HG02759 (cell line): ENCODE data around the gene APC2.

ENCODE experiments used
- ATAC-seq: cut with Tn5 transposase; IDR thresholded peaks from one replicate; pipeline ENCODE4 v1.9.1; 2021; ENCODE audit warnings: mild to moderate bottlenecking, moderate library complexity; ENCODE audit not compliant: unreplicated experiment

APC2 gene

GRCh38 chr19:1449467-1450442 lies at the start of gene APC2:
Gene APC2 (plus strand): TSS chr19:1450121. CDS start chr19:1453002, 2,881 bp downstream.
- no peak for ATAC-seq

DNA sequence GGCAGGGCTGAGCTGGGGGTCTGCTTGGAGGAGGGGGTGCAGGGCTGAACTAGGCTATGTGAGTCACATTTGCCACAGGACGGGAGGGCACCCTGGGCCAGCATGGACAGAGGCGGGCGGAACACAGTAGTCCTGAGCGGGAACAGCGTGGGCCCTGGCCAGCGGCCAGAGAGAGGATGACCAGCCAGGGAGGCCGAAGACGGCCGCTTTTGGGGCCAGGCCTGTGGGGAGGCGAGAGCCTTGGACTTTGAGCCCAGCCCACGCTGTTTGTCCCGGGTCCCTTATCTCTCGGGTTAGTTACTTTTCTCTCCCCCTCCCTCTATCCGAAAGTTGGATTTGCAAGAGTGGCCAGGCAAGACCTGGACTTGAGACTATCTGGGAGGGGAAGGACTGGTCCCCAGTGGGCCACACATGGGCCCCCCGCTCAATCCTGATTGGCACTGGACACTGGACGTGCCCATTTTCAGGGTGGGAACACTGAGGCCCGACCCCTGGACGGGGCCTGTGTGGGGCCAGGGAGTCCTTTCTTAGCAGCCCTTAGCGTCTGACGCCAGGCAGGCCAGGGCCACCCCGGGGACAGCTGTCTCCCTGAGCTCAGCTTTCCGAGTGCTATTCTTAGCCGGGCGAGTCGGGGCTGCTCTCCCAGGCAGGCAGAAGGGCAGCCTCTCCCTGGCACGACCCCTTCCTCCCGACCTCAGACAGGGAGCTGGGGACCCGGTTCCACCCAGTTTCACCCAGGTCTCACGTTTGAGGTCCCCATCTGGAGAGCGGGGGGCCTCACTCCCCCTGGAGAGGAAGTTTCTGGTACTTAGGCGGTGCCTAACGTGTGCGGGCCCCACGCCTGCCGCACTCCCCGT lies 49.4 kb upstream of the APC2 start:
- no peak for ATAC-seq

DNA sequence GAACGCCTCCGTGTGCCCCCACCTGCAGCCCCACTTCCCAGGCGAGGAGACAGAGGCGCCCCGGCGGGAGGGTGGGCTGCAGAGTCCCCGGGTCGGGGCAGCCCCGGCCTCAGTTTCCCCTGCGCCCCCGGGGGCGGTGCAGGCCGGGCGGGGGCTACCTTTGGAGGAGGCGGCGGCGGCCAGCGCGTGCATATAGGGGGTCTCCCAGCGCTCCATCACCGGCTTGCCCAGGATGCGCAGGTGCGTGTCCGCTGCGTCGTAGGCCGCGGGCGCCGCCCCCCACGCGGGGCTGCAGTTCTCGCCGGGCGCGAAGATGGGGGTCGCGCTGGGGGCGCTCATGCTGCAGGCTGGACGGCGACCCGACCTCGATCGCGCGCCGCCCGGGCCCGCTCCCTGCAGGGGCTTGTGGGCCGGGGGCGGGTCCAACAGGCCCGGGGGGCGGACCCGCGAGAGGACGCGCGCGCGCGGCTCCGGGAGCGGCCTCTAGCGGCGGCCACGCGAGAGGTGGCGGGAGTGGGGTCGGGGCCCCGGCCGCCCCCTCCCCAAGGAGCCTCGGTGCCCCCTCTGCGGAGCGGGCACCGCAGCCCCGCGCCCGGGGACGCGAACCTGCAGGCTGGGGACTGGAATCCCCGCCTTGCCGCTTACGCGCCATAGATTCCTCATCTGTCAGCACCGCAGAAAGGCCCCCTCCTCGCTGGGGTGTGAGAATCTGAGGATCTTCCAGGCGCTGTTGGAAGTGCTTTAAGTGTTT lies 48.6 kb upstream of the APC2 start, which contains the start of gene GAMT:
GAMT (minus strand) TSS at position 405 of the 751 bp plus-strand sequence; CDS start at position 339, 66 bp downstream.
- peak; percentile 63 for ATAC-seq

DNA sequence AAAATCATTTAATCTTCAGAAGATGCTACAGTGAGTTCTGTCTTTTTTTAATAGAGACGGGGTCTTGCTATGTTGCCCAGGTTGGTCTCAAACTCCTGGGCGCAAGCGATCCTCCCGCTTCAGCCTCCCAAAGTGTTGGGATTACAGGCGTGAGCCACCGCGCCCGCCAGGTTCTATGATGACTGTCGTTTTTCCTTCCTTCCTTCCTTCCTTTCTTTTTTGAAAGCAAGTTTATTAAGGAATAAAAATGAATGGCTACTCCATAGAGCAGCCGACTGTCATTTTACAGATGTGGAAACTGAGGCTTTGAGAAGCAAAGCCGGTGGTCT lies 48.1 kb upstream of the APC2 start:
- ATAC-seq = no peak

DNA sequence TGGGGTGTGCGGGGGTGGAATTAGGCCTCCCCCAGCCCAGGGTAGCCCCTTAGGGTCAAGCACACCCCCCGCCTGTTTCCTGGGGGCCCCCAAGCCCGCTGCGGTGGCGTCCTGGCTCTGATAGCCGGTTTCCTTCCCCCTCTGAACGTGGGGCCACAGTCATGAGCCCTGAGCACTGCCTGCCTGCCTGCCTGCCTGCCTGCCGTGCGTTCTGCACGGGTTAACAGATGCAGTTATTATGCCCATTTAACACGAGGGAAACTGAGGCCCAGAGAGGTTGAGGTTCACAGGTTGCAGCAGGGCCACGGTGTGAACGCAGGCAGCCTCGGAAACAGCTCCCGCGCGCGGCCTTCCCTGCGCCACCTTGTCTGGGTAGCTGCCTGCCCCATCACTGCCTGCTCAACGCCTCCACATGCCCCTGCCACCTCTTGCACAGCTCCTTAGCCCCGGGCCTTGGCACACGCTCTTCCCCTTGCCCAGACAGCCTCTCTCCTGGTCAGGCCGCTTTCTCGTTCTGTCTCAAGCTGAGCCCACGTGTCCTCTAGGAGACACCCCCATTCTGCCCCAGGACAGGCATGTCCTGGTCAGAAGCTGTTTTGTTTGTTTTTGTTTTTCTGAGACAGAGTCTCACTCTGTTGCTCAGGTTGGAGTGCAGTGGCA lies 47.4 kb upstream of the APC2 start:
- ATAC-seq = no peak

GRCh38 chr19:1406774-1407527 lies 43.0 kb upstream of the APC2 start:
- ATAC-seq = peak; percentile 84

- peak; percentile 23 for ATAC-seq
These were observed 42.2 kb upstream of the APC2 start, which contains the start of gene DAZAP1 for GRCh38 chr19:1407528-1408299. Gene DAZAP1 (plus strand): TSS chr19:1407586. CDS start chr19:1407774, 188 bp downstream.

DNA sequence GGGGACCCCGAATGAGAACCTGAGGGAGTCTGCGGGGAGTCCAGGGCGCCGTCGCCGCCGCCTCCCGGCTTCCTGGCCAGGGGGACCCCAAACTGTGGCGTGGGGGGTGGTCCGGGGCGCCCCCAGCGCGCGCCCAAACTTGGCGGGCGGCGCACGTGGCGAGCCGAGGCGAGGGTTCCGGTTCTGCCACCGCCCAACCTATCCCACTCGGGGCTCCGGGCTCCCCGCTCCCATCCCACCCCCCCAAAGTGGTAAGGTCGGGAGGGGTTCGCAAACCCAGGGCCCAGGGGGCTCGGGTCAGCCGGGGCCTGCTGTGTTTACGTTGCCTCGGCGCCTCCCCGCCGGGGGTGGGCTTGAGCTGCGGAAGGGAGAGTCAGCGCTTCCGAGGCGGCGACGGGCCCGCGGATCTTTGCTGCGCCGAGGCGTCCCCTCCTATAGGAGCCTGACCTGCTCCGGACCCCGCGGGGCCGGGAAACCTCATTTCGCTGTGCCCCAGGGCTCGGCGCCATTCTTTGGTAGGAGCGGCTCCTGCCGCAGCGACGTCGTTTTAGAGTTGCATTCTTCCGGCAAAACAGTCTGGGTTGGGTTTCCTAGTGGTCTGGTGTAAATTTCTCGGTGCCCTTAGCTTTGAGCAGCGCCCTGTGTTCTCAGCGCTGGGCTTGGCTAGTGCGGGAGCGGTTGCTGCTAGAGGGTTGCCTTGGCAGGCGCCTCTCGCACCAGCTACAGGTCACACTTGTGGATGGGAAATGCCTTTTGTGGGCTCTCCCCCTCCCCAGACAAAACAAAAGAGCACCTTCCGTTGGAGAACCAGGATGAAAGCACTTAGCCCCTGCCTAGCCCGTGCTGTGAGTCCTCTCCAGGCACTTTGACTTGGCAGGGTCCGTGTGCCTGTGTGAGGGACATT lies 41.4 kb upstream of the APC2 start:
- no peak for ATAC-seq

GRCh38 chr19:1409204-1410005 lies 40.5 kb upstream of the APC2 start:
- ATAC-seq = no peak

GRCh38 chr19:1410136-1410786 lies 39.7 kb upstream of the APC2 start:
- no peak for ATAC-seq

DNA sequence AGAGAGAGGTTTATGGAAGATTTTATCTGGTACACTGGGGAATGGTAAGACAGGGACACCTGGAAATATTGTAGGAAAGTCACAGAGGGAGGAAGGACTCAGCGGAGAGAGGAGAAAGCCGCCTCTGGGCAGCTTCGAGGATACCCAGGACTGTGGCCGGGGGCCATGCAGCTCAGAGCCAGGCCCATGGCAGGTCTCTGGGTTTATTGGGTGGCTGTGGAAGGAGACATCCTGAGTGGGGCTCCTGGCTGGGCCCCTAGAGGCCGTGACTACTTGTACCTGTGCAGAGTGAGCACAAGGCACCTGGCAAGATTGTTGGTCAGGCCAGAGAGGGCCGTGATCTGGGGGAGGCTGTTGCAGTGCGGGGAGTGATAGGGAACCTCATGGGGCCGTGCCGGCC lies 39.1 kb upstream of the APC2 start:
- no peak for ATAC-seq

GRCh38 chr19:1411255-1412191 lies 38.4 kb upstream of the APC2 start:
- no peak for ATAC-seq

DNA sequence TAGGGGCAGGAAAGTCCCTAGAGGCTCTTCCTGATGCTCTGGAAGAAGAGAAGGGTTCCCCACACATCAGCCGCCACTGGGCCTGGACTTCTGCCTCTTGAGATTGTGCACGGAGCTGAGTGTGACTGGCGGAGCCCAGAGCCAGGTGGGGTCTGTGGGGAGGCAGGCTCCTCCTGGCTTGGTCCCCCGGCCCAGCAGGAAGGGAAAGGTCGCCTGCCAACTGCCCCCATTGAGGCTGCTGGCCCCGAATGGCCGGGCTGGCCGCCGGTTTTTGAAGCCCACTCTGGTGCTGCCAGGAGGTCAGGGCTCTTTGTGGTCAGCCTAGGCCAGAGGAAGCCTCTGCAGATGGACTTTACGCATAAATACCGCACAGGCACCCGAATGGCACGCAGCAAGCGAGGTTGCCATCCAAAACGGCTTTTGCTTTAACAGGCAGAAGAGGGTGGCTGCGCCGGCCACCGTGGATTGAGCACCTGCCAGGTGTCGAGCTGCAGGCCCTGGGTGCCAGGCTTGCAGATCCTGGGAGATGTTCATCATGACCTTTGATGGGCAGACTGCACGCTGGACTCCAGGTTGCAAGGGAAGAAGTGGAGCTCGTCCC lies 37.5 kb upstream of the APC2 start:
- ATAC-seq = no peak

- ATAC-seq = no peak
These were observed 36.7 kb upstream of the APC2 start for GRCh38 chr19:1412995-1413800.
